Skeletal muscle tissue (tissue), 4 donors: ENCODE results near the gene FOXP1. TPM values are rescaled to one million over a fixed set of nuclear protein-coding genes. Genes with fewer than 3 reads are reported as not detected.

Experiments used
- H3K27ac ChIP-seq: one replicate; pipeline ENCODE4 v1.7.0; 2013; ENCODE audit warnings: mild to moderate bottlenecking, low read depth, low read length, inconsistent platforms
- H3K27me3 ChIP-seq, 3 donors: one replicate each; pipeline ENCODE4 v1.7.0; 2013; ENCODE audit warnings: low read length in 3 of 3; ENCODE audit not compliant: control insufficient read depth in 3 of 3, insufficient read depth in 3 of 3
- H3K36me3 ChIP-seq, 3 donors: one replicate each; pipeline ENCODE4 v1.7.0; 2013; ENCODE audit warnings: low read length in 3 of 3; ENCODE audit not compliant: control insufficient read depth in 3 of 3, insufficient read depth in 3 of 3
- H3K4me1 ChIP-seq, 3 donors: one replicate each; pipeline ENCODE4 v1.7.0; 2013; ENCODE audit warnings: low read length in 3 of 3, mild to moderate bottlenecking in 3 of 3; ENCODE audit not compliant: control insufficient read depth in 3 of 3, insufficient read depth in 3 of 3
- H3K4me3 ChIP-seq, 3 donors: one replicate each; pipeline ENCODE4 v1.7.0; 2013; ENCODE audit warnings: low read length in 3 of 3
- H3K9ac ChIP-seq, 3 donors: one replicate each; pipeline ENCODE4 v1.7.0; 2013; ENCODE audit warnings: low read length in 3 of 3, mild to moderate bottlenecking in 3 of 3, moderate library complexity in 2 of 3, low read depth in 1 of 3
- H3K9me3 ChIP-seq, 3 donors: one replicate each; pipeline ENCODE4 v1.7.0; 2013; ENCODE audit warnings: low read length in 3 of 3; ENCODE audit not compliant: control insufficient read depth in 3 of 3
- total RNA-seq: library from RNA; depleted of rRNA; stranded (reverse); fragments of >200 nt; gene quantifications from one replicate; pipeline ENCODE4 v1.2.3, GENCODE V29; 2014
- donor health status: Osteomylitis.

The FOXP1 gene
- total RNA-seq, 1 donor from 2014 or later, result 36.0 TPM

DNA sequence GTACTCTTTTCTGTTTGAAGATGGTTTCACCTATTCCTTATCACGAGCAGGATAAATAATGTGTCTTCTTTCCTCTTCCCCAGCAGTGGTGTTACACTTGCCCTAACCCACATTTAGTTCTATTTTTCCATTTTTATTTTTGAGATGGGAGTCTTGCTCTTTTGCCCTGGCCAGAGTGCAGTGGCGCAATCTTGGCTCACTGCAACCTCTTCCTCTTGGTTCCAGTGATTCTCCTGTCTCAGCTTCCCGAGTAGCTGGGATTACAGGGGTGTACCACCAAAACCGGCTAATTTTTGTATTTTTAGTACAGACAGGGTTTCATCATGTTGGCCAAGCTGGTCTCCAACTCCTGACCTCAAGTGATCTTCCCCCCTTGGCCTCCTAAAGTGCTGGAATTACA, 372.4 kb downstream of the FOXP1 start:
- Histone ChIP-seq H3K27me3 (no peaks in the 10 kb centered on the region), H3K9ac (no peak overlapping the region), H3K27ac (no peak overlapping the region), H3K9me3 (no peaks in the 10 kb centered on the region), H3K4me1 (peaks cover 2 to 8% (median 7%) of the 10 kb centered on the region in 3 donors), H3K4me3 (no peak overlapping the region), H3K36me3 (no peaks in the 10 kb centered on the region)

- Histone ChIP-seq H3K9me3 (no peaks in the 10 kb centered on the region), H3K36me3 (no peaks in the 10 kb centered on the region), H3K4me3 (no peak overlapping the region), H3K4me1 (peaks cover 2 to 8% (median 7%) of the 10 kb centered on the region in 3 donors), H3K9ac (no peak overlapping the region), H3K27ac (no peak overlapping the region), H3K27me3 (no peaks in the 10 kb centered on the region)
Measured at GRCh38 chr3:71210257-71211007, 373.1 kb downstream of the FOXP1 start.

DNA sequence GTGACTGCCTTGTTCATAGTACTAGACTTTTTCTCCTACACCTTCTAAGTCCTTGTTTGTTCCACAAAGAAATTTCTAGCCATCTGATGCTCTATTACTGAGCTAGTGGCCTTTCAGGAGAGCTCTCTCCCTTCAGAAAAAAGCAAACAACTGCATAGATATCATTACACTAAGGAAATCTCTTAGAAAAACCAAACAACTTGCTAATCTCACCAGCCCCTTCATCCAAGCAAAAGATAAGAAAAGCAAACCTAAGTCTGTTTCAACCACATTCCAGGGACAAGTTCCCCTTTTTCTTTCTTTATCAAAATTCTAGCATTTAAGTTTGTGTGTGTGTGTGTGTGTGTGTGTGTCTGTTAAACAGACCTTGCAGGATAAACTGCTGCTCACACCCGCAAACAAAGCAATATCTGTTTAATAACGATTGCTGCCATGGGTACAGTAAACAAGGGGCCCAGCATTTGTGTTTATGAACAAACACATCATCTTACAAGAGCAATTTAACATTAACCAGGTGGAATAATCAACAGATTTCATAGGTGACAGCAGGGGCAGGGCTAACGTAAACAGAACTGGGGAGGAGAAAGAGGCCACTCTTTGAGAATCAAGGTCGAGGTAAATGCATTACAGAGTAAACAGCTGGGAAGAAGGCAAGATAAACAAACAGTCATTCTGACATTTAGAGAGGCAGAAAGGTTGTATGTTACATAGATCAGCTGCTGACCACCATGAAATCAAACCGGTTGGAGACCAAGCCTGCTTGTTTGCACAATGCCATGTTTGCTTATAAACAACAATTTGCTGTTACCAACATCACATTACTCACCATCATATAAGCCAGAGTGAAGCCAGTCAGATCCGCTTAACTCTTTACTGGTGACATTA, 375.1 kb downstream of the FOXP1 start:
- no peak overlapping the region for H3K27ac ChIP-seq
- H3K27me3 ChIP-seq, result no peaks in the 10 kb centered on the region
- H3K9me3 ChIP-seq, result no peaks in the 10 kb centered on the region
- no peak overlapping the region for H3K9ac ChIP-seq
- peak overlapping the region in 1 of 3 donors; percentile 2 for H3K4me3 ChIP-seq
- no peaks in the 10 kb centered on the region for H3K36me3 ChIP-seq
- H3K4me1 ChIP-seq, result peaks cover 2 to 10% (median 8%) of the 10 kb centered on the region in 3 donors

DNA sequence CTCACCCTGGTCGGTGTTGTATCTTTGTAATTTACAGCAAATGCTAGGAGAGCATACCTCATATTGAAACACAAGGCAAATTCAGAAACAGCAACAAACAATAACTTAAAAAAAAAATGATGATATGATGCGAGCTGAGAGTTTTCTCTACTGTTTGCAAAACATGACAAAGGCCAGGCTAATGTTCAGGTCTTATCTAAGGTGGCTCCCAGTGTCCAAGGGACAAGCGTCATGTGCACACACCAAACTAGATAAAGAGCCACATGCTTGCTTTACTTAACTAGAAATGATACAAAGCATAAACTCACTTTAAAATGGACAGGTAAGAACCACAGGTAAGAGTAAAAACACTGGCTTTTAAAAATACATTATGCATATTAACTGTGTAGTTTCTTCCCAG, 375.9 kb downstream of the FOXP1 start:
- H3K9ac ChIP-seq, result no peak overlapping the region
- H3K4me1 ChIP-seq, result peaks cover 2 to 10% (median 8%) of the 10 kb centered on the region in 3 donors
- H3K27me3 ChIP-seq, result no peaks in the 10 kb centered on the region
- no peak overlapping the region for H3K4me3 ChIP-seq
- H3K9me3 ChIP-seq, result no peaks in the 10 kb centered on the region
- no peak overlapping the region for H3K27ac ChIP-seq
- no peaks in the 10 kb centered on the region for H3K36me3 ChIP-seq

GRCh38 chr3:71206305-71207165, 377.0 kb downstream of the FOXP1 start:
- Histone ChIP-seq H3K9me3 (no peaks in the 10 kb centered on the region), H3K36me3 (no peaks in the 10 kb centered on the region), H3K4me3 (no peak overlapping the region), H3K27ac (no peak overlapping the region), H3K27me3 (no peaks in the 10 kb centered on the region), H3K4me1 (peaks cover 2 to 13% (median 8%) of the 10 kb centered on the region in 3 donors), H3K9ac (no peak overlapping the region)

DNA sequence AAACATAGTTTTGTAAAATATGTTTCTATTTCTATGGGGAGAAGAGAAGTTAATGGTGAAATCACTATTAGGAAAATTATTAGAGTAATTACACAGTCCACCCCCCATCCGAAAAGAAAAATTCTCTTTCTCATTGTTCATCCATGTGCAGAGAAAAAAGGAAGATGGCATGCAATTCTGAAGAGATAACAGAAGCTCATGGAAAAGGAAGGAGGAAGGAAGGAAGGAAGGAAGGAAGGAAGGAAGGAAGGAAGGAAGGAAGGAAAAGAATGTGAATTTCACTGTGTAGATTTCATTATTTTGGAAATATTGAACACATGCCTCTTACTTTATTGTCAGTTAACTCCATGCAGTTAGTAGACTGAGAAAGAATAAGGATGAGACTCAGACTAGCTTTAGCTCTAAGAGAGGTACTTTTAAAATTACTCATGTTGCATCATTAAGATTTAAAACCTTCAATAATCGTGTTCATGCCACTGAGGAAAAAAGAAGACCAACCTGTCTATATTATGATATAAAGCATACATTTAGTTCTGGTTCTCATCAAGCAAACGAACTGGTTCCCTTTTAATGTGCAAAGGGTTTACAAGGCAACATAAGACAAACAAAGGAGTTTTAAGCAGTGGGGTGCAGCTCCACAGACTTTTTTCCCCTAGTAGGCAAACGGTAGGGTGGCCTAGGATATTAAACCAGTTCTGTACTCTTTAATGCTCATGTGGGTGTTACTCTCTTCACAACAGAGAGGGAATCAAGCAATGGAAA, 379.6 kb downstream of the FOXP1 start:
- H3K4me3 ChIP-seq, result no peak overlapping the region
- H3K36me3 ChIP-seq, result no peaks in the 10 kb centered on the region
- H3K4me1 ChIP-seq, result peaks cover 0 to 9% (median 2%) of the 10 kb centered on the region in 3 donors
- no peaks in the 10 kb centered on the region for H3K27me3 ChIP-seq
- no peak overlapping the region for H3K9ac ChIP-seq
- H3K9me3 ChIP-seq, result no peaks in the 10 kb centered on the region
- H3K27ac ChIP-seq, result no peak overlapping the region

DNA sequence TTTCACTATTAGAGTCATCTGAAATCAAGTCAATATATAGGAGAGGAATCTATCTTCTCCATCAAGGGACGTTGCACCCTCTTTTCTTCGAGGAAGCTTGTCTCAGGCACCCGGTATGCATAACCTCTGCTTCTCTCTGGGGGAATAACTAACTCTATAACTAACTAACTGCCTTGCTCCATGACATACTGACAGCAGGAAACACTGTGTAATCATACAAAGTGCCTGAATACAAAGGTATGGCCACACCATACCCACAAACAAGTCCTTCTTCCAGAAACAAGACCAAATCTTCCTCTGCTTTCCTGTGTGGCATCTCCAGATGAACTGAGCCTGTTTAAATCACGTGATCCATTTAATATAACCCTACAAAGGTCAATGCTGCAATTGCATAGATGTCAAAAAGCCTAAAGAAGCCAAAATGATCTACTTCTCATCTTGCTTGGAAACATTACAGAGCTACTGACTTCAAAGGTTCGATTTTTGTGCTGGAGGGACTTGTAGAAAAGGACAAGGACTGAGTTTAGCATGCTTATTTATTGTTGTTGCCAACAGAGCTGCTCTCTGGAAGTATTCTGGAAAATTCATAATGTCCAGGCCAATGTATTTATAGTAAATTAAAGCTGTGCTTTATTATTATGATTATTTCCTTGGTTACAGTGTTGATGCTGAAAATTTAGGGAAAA, 380.5 kb downstream of the FOXP1 start:
- peaks cover 0 to 6% (median 0%) of the 10 kb centered on the region in 3 donors for H3K4me1 ChIP-seq
- no peaks in the 10 kb centered on the region for H3K9me3 ChIP-seq
- H3K27ac ChIP-seq, result no peak overlapping the region
- H3K9ac ChIP-seq, result no peak overlapping the region
- H3K4me3 ChIP-seq, result no peak overlapping the region
- H3K27me3 ChIP-seq, result no peaks in the 10 kb centered on the region
- no peaks in the 10 kb centered on the region for H3K36me3 ChIP-seq

- no peak overlapping the region for H3K27ac ChIP-seq
- no peaks in the 10 kb centered on the region for H3K9me3 ChIP-seq
- no peaks in the 10 kb centered on the region for H3K36me3 ChIP-seq
Measured at GRCh38 chr3:71201939-71202338, 381.6 kb downstream of the FOXP1 start.

More at GRCh38 chr3:71201939-71202338, 381.6 kb downstream of the FOXP1 start:
- Histone ChIP-seq H3K4me1 (peaks cover 0 to 6% (median 0%) of the 10 kb centered on the region in 3 donors), H3K9ac (no peak overlapping the region), H3K4me3 (no peak overlapping the region), H3K27me3 (no peaks in the 10 kb centered on the region)
